Measurements from ENCODE around the gene COX5A.
"Not testable (repeated sequence)": the region's sequence is repeated elsewhere in the genome, so short reads cannot be mapped to it uniquely, and the experiment has no call there.

COX5A gene

DNA sequence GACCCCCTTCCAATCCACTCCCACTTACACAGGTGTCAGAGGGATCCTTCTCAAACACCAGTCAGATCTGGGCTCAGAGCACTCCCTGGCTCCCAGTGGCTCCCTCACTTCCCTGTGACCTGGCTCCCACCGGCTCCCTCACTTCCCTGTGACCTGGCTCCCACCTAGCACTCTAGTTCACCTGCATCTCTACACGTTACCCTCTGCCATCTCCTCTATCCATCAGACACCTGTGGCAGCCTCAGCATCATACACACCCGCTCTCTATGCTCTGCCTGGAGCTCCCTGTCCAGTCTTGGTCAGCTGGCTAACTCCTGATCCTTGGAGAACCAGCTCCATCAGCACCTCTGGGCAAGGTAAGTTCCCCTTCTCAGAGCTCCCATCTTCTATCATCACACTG lies 13.1 kb upstream of the COX5A start:
- H3K4me3 ChIP-seq (ENCODE audit: low read depth, low read length): no peak overlapping the region
- no peaks in the 10 kb centered on the region for H3K9me3 ChIP-seq (ENCODE audit: control insufficient read depth, insufficient read depth, low read length)
- H3K9ac ChIP-seq (ENCODE audit: low read depth, low read length): no peak overlapping the region
- peaks cover 9% of the 10 kb centered on the region for H3K27me3 ChIP-seq (ENCODE audit: control insufficient read depth, insufficient read depth, low read length)
- H3K36me3 ChIP-seq (ENCODE audit: control insufficient read depth, insufficient read depth, low read length): peaks cover 3% of the 10 kb centered on the region
- H3K4me1 ChIP-seq (ENCODE audit: control insufficient read depth, insufficient read depth, low read length): peaks cover 8% of the 10 kb centered on the region

DNA sequence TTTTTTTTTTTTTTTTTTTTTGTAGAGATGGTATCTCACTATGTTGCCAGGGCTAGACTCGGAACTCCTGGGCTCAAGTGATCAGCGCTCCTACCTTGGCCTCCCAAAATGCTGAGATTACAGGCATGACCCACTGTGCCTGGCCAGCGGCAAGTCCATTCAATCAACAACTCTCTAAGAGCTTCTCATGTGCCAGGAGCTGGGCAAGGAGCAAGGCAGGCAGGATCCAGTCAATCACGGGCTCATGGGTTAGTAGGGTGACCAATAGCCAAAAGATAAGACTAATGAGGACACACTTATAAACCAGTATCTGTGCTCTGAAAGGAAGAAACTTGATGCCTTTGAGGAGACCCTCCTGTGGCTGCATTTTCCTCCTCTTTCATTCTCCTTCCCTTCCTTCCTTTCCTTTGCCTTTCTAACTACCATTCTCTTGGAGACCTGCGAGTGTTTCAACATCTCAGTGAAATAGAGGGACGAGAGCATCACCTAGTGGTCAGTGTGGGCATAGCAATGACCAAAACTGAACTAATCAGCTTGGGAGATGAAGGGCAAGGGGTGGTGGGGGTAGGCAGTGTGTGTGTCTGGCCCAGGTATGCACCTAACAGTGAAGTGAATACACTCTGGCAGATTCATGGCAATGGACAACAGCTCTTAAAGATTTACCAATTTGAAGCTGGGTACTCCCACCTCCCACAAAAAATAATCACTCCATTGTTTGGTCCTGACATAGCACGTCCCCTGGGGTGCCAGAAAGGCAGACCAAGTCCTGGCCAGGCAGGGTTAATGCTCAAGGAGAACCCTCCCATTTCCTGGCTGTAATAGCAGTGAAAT lies 12.4 kb upstream of the COX5A start:
- no peaks in the 10 kb centered on the region for H3K9me3 ChIP-seq (ENCODE audit: control insufficient read depth, insufficient read depth, low read length)
- H3K4me1 ChIP-seq (ENCODE audit: control insufficient read depth, insufficient read depth, low read length): peaks cover 8% of the 10 kb centered on the region
- no peak overlapping the region for H3K9ac ChIP-seq (ENCODE audit: low read depth, low read length)
- peaks cover 3% of the 10 kb centered on the region for H3K27me3 ChIP-seq (ENCODE audit: control insufficient read depth, insufficient read depth, low read length)
- no peak overlapping the region for H3K4me3 ChIP-seq (ENCODE audit: low read depth, low read length)
- peaks cover 3% of the 10 kb centered on the region for H3K36me3 ChIP-seq (ENCODE audit: control insufficient read depth, insufficient read depth, low read length)

DNA sequence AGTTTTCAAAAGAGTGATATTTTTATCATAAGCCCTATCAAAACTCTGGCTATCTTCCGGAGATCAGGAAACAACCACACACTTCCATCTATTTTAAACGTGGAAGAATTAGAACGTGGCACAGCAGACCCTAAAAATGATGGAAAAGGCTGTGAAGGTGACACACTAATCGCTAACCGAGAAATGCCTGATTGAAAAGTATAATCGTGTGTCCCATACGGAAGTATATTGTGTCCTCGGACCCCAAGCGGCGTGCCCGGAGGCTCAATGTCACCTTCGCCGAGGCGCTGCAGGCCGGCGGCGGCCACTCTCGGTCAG lies 642 bp downstream of the COX5A start:
- Histone ChIP-seq H3K27me3 (ENCODE audit: control insufficient read depth, insufficient read depth, low read length) (no peaks in the 10 kb centered on the region), H3K4me3 (ENCODE audit: low read depth, low read length) (peak overlapping the region; percentile 93), H3K9me3 (ENCODE audit: control insufficient read depth, insufficient read depth, low read length) (no peaks in the 10 kb centered on the region), H3K9ac (ENCODE audit: low read depth, low read length) (peak overlapping the region; percentile 89), H3K36me3 (ENCODE audit: control insufficient read depth, insufficient read depth, low read length) (no peaks in the 10 kb centered on the region), H3K4me1 (ENCODE audit: control insufficient read depth, insufficient read depth, low read length) (no peaks in the 10 kb centered on the region)

DNA sequence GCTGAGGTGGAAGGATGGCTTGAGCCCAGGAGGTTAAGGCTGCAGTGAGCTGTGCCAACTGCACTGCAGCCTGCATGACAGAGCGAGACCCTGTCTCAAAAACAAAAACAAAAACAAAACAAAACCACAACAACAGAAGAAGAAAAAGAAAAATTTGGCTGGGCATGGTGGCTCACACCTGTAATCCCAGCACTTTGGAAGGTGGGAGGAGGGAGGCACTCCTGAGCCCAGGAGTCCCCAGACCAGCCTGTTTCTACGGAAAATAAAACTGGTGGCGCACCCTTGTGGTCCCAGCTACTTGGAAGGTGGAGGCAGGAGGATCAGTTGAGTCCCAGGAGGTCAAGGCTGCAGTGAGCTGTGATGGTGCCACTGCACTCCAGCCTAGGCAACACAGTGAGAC lies 2.7 kb downstream of the COX5A start:
- not testable (repeated sequence) for H3K9ac ChIP-seq (ENCODE audit: low read depth, low read length); H3K27me3 ChIP-seq (ENCODE audit: control insufficient read depth, insufficient read depth, low read length); H3K36me3 ChIP-seq (ENCODE audit: control insufficient read depth, insufficient read depth, low read length); H3K4me1 ChIP-seq (ENCODE audit: control insufficient read depth, insufficient read depth, low read length); H3K4me3 ChIP-seq (ENCODE audit: low read depth, low read length); H3K9me3 ChIP-seq (ENCODE audit: control insufficient read depth, insufficient read depth, low read length)

DNA sequence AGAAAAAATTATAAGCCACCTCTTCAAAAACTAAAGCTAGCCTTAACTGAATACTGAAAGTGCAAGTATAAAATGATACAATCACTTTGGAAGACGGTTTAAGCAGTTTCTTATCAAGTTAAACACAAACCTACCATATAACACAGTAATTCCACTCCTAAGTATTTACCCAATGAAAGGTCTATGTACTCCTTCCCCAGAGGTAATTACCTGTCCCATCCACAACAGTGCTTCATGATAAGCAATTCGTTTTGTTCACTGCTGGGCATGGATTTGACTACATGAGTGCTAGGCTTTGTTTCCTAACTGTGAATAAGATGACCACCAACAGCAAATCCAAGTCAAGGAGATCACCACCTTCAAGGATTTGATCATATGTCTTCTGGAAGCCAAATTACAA lies 4.3 kb downstream of the COX5A start:
- H3K4me1 ChIP-seq (ENCODE audit: control insufficient read depth, insufficient read depth, low read length): no peaks in the 10 kb centered on the region
- no peaks in the 10 kb centered on the region for H3K27me3 ChIP-seq (ENCODE audit: control insufficient read depth, insufficient read depth, low read length)
- H3K4me3 ChIP-seq (ENCODE audit: low read depth, low read length): no peak overlapping the region
- H3K9me3 ChIP-seq (ENCODE audit: control insufficient read depth, insufficient read depth, low read length): no peaks in the 10 kb centered on the region
- H3K36me3 ChIP-seq (ENCODE audit: control insufficient read depth, insufficient read depth, low read length): peaks cover 10% of the 10 kb centered on the region
- no peak overlapping the region for H3K9ac ChIP-seq (ENCODE audit: low read depth, low read length)

DNA sequence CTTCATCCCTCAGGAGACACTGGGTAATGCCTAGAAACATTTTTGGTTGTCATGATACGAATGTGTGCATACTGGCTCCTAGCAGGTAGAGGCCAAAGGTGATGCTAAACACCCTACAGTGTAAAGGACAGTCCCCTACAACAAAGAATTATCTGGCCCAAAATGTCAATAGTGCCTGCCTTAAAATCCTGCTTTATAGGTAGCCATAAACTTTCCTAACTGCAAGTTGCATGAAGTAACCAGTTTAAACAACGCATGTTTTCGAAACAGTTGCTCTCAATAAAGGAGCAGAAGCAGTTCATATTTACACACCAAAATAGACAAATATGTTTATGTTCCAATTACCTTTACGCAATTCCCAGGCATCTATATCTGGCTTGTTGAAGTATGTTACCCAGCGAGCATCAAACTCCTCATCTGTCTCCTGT lies 9.1 kb downstream of the COX5A start:
- H3K4me3 ChIP-seq (ENCODE audit: low read depth, low read length): no peak overlapping the region
- H3K9ac ChIP-seq (ENCODE audit: low read depth, low read length): no peak overlapping the region
- no peaks in the 10 kb centered on the region for H3K27me3 ChIP-seq (ENCODE audit: control insufficient read depth, insufficient read depth, low read length)
- H3K9me3 ChIP-seq (ENCODE audit: control insufficient read depth, insufficient read depth, low read length): no peaks in the 10 kb centered on the region
- peaks cover 15% of the 10 kb centered on the region for H3K36me3 ChIP-seq (ENCODE audit: control insufficient read depth, insufficient read depth, low read length)
- no peaks in the 10 kb centered on the region for H3K4me1 ChIP-seq (ENCODE audit: control insufficient read depth, insufficient read depth, low read length)

DNA sequence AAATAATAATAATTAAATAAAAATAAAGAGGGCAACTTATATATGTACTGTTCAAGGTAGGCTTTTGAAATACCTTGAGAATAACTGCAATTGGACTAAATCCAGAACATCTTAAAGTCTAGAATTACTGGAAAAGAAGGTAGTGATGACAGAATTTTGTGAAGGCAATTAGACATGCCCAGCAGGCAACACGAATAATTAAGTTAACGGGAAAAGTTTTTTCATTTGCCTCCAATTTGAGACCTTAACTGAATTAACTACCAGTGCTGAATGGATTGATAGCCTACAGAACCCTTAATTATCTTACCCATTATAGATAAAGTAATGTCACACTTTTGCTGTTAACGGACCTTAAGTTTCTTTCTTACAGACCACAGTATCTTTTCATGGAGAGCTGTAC lies 13.3 kb downstream of the COX5A start:
- Histone ChIP-seq H3K36me3 (ENCODE audit: control insufficient read depth, insufficient read depth, low read length) (peaks cover 20% of the 10 kb centered on the region), H3K9me3 (ENCODE audit: control insufficient read depth, insufficient read depth, low read length) (no peaks in the 10 kb centered on the region), H3K9ac (ENCODE audit: low read depth, low read length) (no peak overlapping the region), H3K4me1 (ENCODE audit: control insufficient read depth, insufficient read depth, low read length) (no peaks in the 10 kb centered on the region), H3K27me3 (ENCODE audit: control insufficient read depth, insufficient read depth, low read length) (no peaks in the 10 kb centered on the region), H3K4me3 (ENCODE audit: low read depth, low read length) (no peak overlapping the region)

DNA sequence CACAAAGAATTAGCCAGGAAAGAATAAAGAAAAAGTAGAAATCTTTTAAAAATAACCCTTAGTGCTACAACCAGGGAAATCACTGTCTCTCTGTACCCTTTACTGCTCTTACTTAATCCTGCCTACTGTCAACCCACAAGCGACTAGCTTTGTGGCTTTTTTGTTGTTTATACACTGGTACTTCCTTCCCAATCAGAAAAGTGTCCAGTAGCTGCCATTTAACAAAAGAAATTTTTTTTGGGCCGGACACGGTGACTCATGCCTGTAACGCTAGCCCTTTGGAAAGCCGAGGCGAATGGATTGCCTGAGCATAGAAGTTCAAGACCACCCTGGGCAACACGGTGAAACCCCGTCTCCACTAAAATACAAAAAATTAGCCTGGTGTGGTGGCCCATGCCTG lies 17.4 kb downstream of the COX5A start:
- Histone ChIP-seq H3K9ac (ENCODE audit: low read depth, low read length) (no peak overlapping the region), H3K9me3 (ENCODE audit: control insufficient read depth, insufficient read depth, low read length) (no peaks in the 10 kb centered on the region), H3K4me3 (ENCODE audit: low read depth, low read length) (no peak overlapping the region), H3K4me1 (ENCODE audit: control insufficient read depth, insufficient read depth, low read length) (no peaks in the 10 kb centered on the region), H3K36me3 (ENCODE audit: control insufficient read depth, insufficient read depth, low read length) (peaks cover 32% of the 10 kb centered on the region), H3K27me3 (ENCODE audit: control insufficient read depth, insufficient read depth, low read length) (no peaks in the 10 kb centered on the region)

DNA sequence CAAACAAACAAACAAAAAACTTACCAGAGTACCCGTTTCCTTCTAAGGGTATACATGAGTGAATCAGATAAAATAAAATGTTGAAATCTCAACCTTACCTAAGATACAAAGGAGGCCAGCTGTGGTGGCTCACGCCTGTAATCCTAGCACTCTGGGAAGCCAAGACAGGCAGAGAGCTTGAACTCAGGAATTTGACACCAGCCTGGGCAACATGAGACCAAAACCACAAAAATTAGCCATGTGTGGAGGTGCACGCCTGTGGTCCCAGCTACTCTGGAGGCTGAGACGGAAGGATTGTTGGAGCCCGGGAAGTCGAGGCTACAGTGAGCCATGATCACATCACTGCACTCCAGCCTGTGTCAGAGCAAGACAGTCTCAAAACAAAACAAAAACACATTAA lies 20.2 kb downstream of the COX5A start:
- H3K4me3 ChIP-seq (ENCODE audit: low read depth, low read length): no peak overlapping the region
- H3K9me3 ChIP-seq (ENCODE audit: control insufficient read depth, insufficient read depth, low read length): no peaks in the 10 kb centered on the region
- no peaks in the 10 kb centered on the region for H3K4me1 ChIP-seq (ENCODE audit: control insufficient read depth, insufficient read depth, low read length)
- H3K36me3 ChIP-seq (ENCODE audit: control insufficient read depth, insufficient read depth, low read length): peaks cover 35% of the 10 kb centered on the region
- no peak overlapping the region for H3K9ac ChIP-seq (ENCODE audit: low read depth, low read length)
- no peaks in the 10 kb centered on the region for H3K27me3 ChIP-seq (ENCODE audit: control insufficient read depth, insufficient read depth, low read length)

DNA sequence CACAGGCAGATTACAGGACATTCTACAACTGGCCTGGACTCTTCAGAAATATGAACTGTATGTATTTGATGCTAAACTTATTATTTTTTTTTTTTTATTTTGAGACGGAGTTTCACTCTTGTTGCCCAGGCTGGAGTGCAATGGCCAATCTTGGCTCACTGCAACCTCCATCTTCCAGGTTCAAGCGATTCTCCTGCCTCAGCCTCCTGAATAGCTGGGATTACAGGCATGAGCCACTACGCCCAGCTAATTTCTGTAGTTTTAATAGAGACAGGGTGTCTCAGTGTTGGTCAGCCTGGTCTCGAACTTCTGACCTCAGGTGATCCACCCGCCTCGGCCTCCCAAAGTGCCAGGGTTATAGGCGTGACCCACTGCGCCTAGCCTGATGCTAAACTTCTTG lies 24.1 kb downstream of the COX5A start:
- not testable (repeated sequence) for H3K9ac ChIP-seq (ENCODE audit: low read depth, low read length); H3K4me1 ChIP-seq (ENCODE audit: control insufficient read depth, insufficient read depth, low read length); H3K27me3 ChIP-seq (ENCODE audit: control insufficient read depth, insufficient read depth, low read length); H3K4me3 ChIP-seq (ENCODE audit: low read depth, low read length); H3K9me3 ChIP-seq (ENCODE audit: control insufficient read depth, insufficient read depth, low read length)
- peaks cover 22% of the 10 kb centered on the region for H3K36me3 ChIP-seq (ENCODE audit: control insufficient read depth, insufficient read depth, low read length)

DNA sequence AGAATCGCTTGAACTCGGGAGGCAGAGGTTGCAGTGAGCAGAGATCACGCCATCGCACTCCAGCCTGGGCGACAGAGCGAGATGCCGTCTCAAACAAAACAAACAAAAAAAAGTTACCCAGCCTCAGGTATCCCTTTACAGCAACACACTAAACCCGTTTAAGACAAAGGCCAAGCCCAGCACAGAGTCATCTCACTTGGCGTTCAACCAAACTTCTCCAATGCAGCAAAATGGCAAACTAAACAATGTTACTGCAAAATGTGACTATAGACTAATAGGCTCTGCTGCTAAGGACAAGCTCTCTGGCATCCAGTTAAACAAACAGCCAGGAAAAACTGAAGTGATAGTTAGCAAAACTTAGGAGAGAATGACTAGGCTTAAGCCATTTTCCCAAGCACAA lies 24.8 kb downstream of the COX5A start:
- Histone ChIP-seq H3K4me1 (ENCODE audit: control insufficient read depth, insufficient read depth, low read length) (no peaks in the 10 kb centered on the region), H3K27me3 (ENCODE audit: control insufficient read depth, insufficient read depth, low read length) (no peaks in the 10 kb centered on the region), H3K9me3 (ENCODE audit: control insufficient read depth, insufficient read depth, low read length) (no peaks in the 10 kb centered on the region), H3K9ac (ENCODE audit: low read depth, low read length) (no peak overlapping the region), H3K36me3 (ENCODE audit: control insufficient read depth, insufficient read depth, low read length) (peaks cover 16% of the 10 kb centered on the region), H3K4me3 (ENCODE audit: low read depth, low read length) (no peak overlapping the region)

DNA sequence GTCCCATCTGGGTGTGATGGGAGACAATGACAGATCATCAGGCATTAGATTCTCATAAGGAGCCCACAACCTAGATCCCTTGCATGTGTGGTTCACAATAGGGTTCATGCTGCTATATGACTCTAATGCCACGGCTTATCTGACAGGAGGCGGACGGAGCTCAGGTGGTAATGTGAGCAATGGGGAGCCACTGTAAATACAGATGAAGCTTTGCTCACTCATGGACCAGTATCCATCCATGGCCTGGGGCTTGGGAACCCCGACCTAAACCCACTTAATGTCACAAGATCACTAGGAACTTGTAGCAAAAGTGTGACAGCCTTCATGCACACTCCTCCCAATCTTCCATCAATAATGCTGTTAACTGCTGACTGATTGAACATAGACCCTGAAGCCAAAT lies 29.2 kb downstream of the COX5A start:
- no peaks in the 10 kb centered on the region for H3K27me3 ChIP-seq (ENCODE audit: control insufficient read depth, insufficient read depth, low read length)
- peaks cover 12% of the 10 kb centered on the region for H3K36me3 ChIP-seq (ENCODE audit: control insufficient read depth, insufficient read depth, low read length)
- H3K4me1 ChIP-seq (ENCODE audit: control insufficient read depth, insufficient read depth, low read length): no peaks in the 10 kb centered on the region
- no peak overlapping the region for H3K9ac ChIP-seq (ENCODE audit: low read depth, low read length)
- H3K4me3 ChIP-seq (ENCODE audit: low read depth, low read length): no peak overlapping the region
- no peaks in the 10 kb centered on the region for H3K9me3 ChIP-seq (ENCODE audit: control insufficient read depth, insufficient read depth, low read length)
